H1 (cell line): ENCODE data around the gene CFAP92. TPM values are rescaled to one million over a fixed set of nuclear protein-coding genes. Genes with fewer than 3 reads are reported as not detected.
A peak's percentile ranks its signal among the peaks of the same experiment; 100 is the strongest.

Source experiments
- CTCF ChIA-PET: fragments of 300-600 bp; sonication (Branson Sonifier 250); formaldehyde crosslinking; loops from one replicate; lab custom pipeline; 2021; ENCODE audit not compliant: partially characterized antibody; lab: Charles Lee
- POLR2A ChIA-PET: fragments of 300-600 bp; sonication (Branson Sonifier 250); formaldehyde crosslinking; loops from one replicate; lab custom pipeline; 2021; ENCODE audit warnings: inconsistent platforms; ENCODE audit not compliant: partially characterized antibody; lab: Charles Lee
- DNase-seq, 2 experiments: peaks; one replicate each; pipeline versions ENCODE4 v3.0.0 to v3.0.0-alpha.2; 2010 to 2022; ENCODE audit warnings: low spot score in 2 of 2, low read depth in 1 of 2, mixed read lengths in 1 of 2
- FAIRE-seq: peaks from 2 replicates; lab custom pipeline; 2011; peaks lifted over from hg19 to GRCh38; lab: Jason Lieb, UNC
- H2AFZ ChIP-seq: 2 replicates; pipeline ENCODE4 v1.8.1; 2012; ENCODE audit warnings: low read length, inconsistent platforms
- H2AK5ac ChIP-seq: 2 replicates; pipeline ENCODE4 v1.6.1; 2013; ENCODE audit warnings: low read depth, low read length
- H2BK120ac ChIP-seq: replicated peaks from 2 replicates; pipeline ENCODE3; 2013; ENCODE audit warnings: low read depth, low read length, inconsistent platforms
- H2BK12ac ChIP-seq: 2 replicates; pipeline ENCODE4 v1.6.1; 2013; ENCODE audit warnings: low read depth, low read length
- H2BK15ac ChIP-seq: 2 replicates; pipeline ENCODE4 v1.6.1; 2013; ENCODE audit warnings: low read length
- H2BK20ac ChIP-seq: 2 replicates; pipeline ENCODE4 v1.6.1; 2013; ENCODE audit warnings: low read length
- H2BK5ac ChIP-seq: 2 replicates; pipeline ENCODE4 v1.6.1; 2013; ENCODE audit warnings: low read depth, low read length
- H3K14ac ChIP-seq: 2 replicates; pipeline ENCODE4 v1.6.1; 2013; ENCODE audit warnings: inconsistent platforms; ENCODE audit not compliant: insufficient read length
- H3K18ac ChIP-seq: 2 replicates; pipeline ENCODE4 v1.6.1; 2013; ENCODE audit warnings: low read length; ENCODE audit errors: extremely low read depth
- H3K23ac ChIP-seq: 2 replicates; pipeline ENCODE4 v1.6.1; 2013; ENCODE audit warnings: inconsistent platforms; ENCODE audit not compliant: insufficient read length
- H3K23me2 ChIP-seq: 2 replicates; pipeline ENCODE4 v1.6.1; 2013; ENCODE audit warnings: low read depth, low read length
- H3K27ac ChIP-seq: 2 replicates; pipeline ENCODE4 v1.6.1; 2011; ENCODE audit warnings: low read depth, low read length, inconsistent platforms
- H3K27me3 ChIP-seq, 4 experiments: replicated peaks in 1 of 4; 1 replicate in 1 of 4; 2 replicates in 3 of 4; pipeline versions ENCODE4 v1.6.1 to v1.8.1; 2011 to 2013; ENCODE audit warnings: low read length in 3 of 4, mild to moderate bottlenecking in 3 of 4, inconsistent platforms in 2 of 4, mixed read lengths in 2 of 4, moderate library complexity in 1 of 4; ENCODE audit not compliant: control insufficient read depth in 3 of 4, insufficient read depth in 3 of 4; ENCODE audit errors: extremely low read depth in 1 of 4
- H3K36me3 ChIP-seq, 4 experiments: 2 replicates each; pipeline versions ENCODE4 v1.6.1 to v1.8.1; 2011 to 2013; ENCODE audit warnings: mild to moderate bottlenecking in 4 of 4, low read length in 3 of 4, moderate library complexity in 2 of 4, control low read depth in 1 of 4, inconsistent platforms in 1 of 4; ENCODE audit not compliant: insufficient read depth in 4 of 4, control insufficient read depth in 2 of 4
- H3K4ac ChIP-seq: replicated peaks from 2 replicates; pipeline ENCODE3; 2013; ENCODE audit warnings: low read length, low read depth, mixed read lengths, inconsistent platforms; ENCODE audit not compliant: insufficient read length
- H3K4me1 ChIP-seq, 4 experiments: replicated peaks in 1 of 4; 1 replicate in 1 of 4; 2 replicates in 3 of 4; pipeline versions ENCODE4 v1.6.1 to v1.8.1; 2011 to 2013; ENCODE audit warnings: low read length in 3 of 4, inconsistent platforms in 2 of 4, mixed read lengths in 1 of 4; ENCODE audit not compliant: insufficient read depth in 4 of 4, control insufficient read depth in 3 of 4
- H3K4me2 ChIP-seq, 2 experiments: 2 replicates each; pipeline versions ENCODE4 v1.6.1 to v1.8.1; 2011 to 2013; ENCODE audit warnings: low read depth in 2 of 2, low read length in 2 of 2, control low read depth in 1 of 2, inconsistent platforms in 1 of 2, mild to moderate bottlenecking in 1 of 2; ENCODE audit not compliant: insufficient read depth in 1 of 2
- H3K4me3 ChIP-seq, 4 experiments: fragments of 200-600, 300-600 bp in 1 of 4; sonication (generic), shearing (Covaris generic), sonication (Bioruptor Twin) in 1 of 4; 2 replicates each; pipeline versions ENCODE4 v1.5.1 to v1.8.1; 2011 to 2016; ENCODE audit warnings: low read length in 4 of 4, low read depth in 3 of 4, control low read depth in 2 of 4, inconsistent platforms in 2 of 4, mild to moderate bottlenecking in 2 of 4, mixed read lengths in 1 of 4, moderate library complexity in 1 of 4; ENCODE audit not compliant: insufficient read depth in 2 of 4; ENCODE audit errors: extremely low read depth in 1 of 4
- H3K56ac ChIP-seq: replicated peaks from 2 replicates; pipeline ENCODE3; 2013; ENCODE audit warnings: low read depth, mild to moderate bottlenecking, mixed read lengths, low read length, inconsistent platforms; ENCODE audit not compliant: insufficient read length
- H3K79me1 ChIP-seq: 2 replicates; pipeline ENCODE4 v1.6.1; 2013; ENCODE audit warnings: low read depth, low read length, control low read depth
- H3K79me2 ChIP-seq, 2 experiments: 2 replicates each; pipeline versions ENCODE4 v1.6.1 to v1.8.1; 2012 to 2013; ENCODE audit warnings: low read length in 2 of 2, mild to moderate bottlenecking in 2 of 2, inconsistent platforms in 1 of 2; ENCODE audit not compliant: insufficient read depth in 2 of 2, control insufficient read depth in 1 of 2
- H3K9ac ChIP-seq, 4 experiments: replicated peaks in 1 of 4; 1 replicate in 1 of 4; 2 replicates in 3 of 4; pipeline versions ENCODE4 v1.6.1 to v1.8.1; 2011 to 2013; ENCODE audit warnings: low read depth in 3 of 4, low read length in 3 of 4, control low read depth in 2 of 4, mild to moderate bottlenecking in 2 of 4, moderate library complexity in 2 of 4, inconsistent platforms in 1 of 4; ENCODE audit errors: extremely low read depth in 1 of 4
- H3K9me3 ChIP-seq, 2 experiments: 2 replicates each; pipeline versions ENCODE4 v1.6.1 to v1.8.1; 2012 to 2013; ENCODE audit warnings: mild to moderate bottlenecking in 2 of 2, moderate library complexity in 2 of 2, control low read depth in 1 of 2, inconsistent platforms in 1 of 2, low read depth in 1 of 2, low read length in 1 of 2, mixed read lengths in 1 of 2; ENCODE audit not compliant: insufficient read depth in 2 of 2
- H4K20me1 ChIP-seq, 2 experiments: replicated peaks in 1 of 2; 2 replicates each; pipeline versions ENCODE3 to v1.8.1; 2011 to 2013; ENCODE audit warnings: inconsistent platforms in 2 of 2, low read length in 2 of 2, mild to moderate bottlenecking in 1 of 2; ENCODE audit not compliant: insufficient read depth in 2 of 2, control insufficient read depth in 1 of 2
- H4K5ac ChIP-seq: 2 replicates; pipeline ENCODE4 v1.6.1; 2013; ENCODE audit warnings: low read length, low read depth, mixed read lengths, inconsistent platforms; ENCODE audit not compliant: insufficient read length
- H4K8ac ChIP-seq: 2 replicates; pipeline ENCODE4 v1.8.0; 2013; ENCODE audit warnings: mild to moderate bottlenecking, moderate library complexity, low read length, inconsistent platforms; ENCODE audit not compliant: insufficient read depth; ENCODE audit errors: extremely low read depth
- H4K91ac ChIP-seq: replicated peaks from 2 replicates; pipeline ENCODE3; 2013; ENCODE audit warnings: low read length, mixed read lengths, inconsistent platforms; ENCODE audit not compliant: insufficient read length
- BACH1 ChIP-seq: IDR thresholded peaks from 2 replicates; pipeline ENCODE4 v1.6.1; 2012; ENCODE audit warnings: low read length, improper control_type of control experiment
- E2F6 ChIP-seq: IDR thresholded peaks from 2 replicates; pipeline ENCODE4 v1.6.1; 2012; ENCODE audit warnings: inconsistent platforms
- WGBS, 2 experiments: shearing (Covaris generic) in 1 of 2; methylation state at CpG; one replicate each; pipeline versions ENCODE4 v1.1.6 to v1.1.7; 2013 to 2015; ENCODE audit warnings: low lambda C conversion rate in 2 of 2, mixed read lengths in 2 of 2, inconsistent platforms in 1 of 2, low coverage in 1 of 2, missing lambda C conversion rate in 1 of 2; ENCODE audit not compliant: insufficient replicate concordance in 2 of 2, insufficient coverage in 1 of 2, insufficient read length in 1 of 2; ENCODE audit errors: extremely low coverage in 1 of 2, missing lambda C conversion rate in 1 of 2; 5-methylcytosine and 5-hydroxymethylcytosine counted together
- polyA plus RNA-seq, 7 experiments: library from polyadenylated mRNA; depleted of rRNA in 3 of 7; stranded (reverse) in 5 of 7; unstranded in 2 of 7; fragments of >200 nt in 5 of 7; fragments of 200-250 nt in 2 of 7; gene quantifications; 1 replicate in 5 of 7; 2 replicates in 1 of 7; 4 replicates in 1 of 7; pipeline versions ENCODE4 v1.2.1 to v1.2.3, GENCODE V29; 2011 to 2013; ENCODE audit warnings: missing spikeins in 2 of 7, mixed read lengths in 2 of 7
- total RNA-seq: library from RNA; stranded (reverse); fragmentation: NEBNext Ultra II Directional; extraction: Animal tissue kit (Norgen Biotek cat#: 25700); gene quantifications from 2 replicates; pipeline ENCODE4 v1.2.1, GENCODE V29; 2021
- TF ChIP-seq, protein P1 (sequence below): IDR thresholded peaks from 2 replicates; pipeline ENCODE4 v1.6.1; 2012; ENCODE audit warnings: inconsistent platforms

The CFAP92 gene
- total and polyA plus RNA-seq, 2 of the 8 experiments (the other 6 are each of a cell fraction or from before 2014, with no cell fraction given) = 0.77 to 2.0 TPM

- Histone ChIP-seq H3K27me3 (no peaks in the 10 kb centered on the region; a peak in 1 of 7 replicates), H2BK5ac (no peak overlapping the region), H3K4me3 (no peak overlapping the region), H4K20me1 (no peaks in the 10 kb centered on the region), H3K79me1 (no peaks in the 10 kb centered on the region), H3K36me3 (no peaks in the 10 kb centered on the region), H3K9me3 (no peaks in the 10 kb centered on the region), H3K56ac (no peak overlapping the region), H3K9ac (no peak overlapping the region), H2BK15ac (no peak overlapping the region), H3K23ac (no peak overlapping the region), H2BK120ac (no peak overlapping the region), H3K18ac (no peak overlapping the region), H3K4me1 (no peaks in the 10 kb centered on the region), H4K8ac (no peak overlapping the region), H3K14ac (no peak overlapping the region), H3K27ac (no peak overlapping the region), H3K23me2 (no peaks in the 10 kb centered on the region), H2BK20ac (no peak overlapping the region), H2AK5ac (no peak overlapping the region), H4K91ac (no peak overlapping the region), H2AFZ (no peak overlapping the region), H2BK12ac (no peak overlapping the region), H4K5ac (no peak overlapping the region), H3K79me2 (no peaks in the 10 kb centered on the region), H3K4me2 (no peak overlapping the region), H3K4ac (no peak overlapping the region)
- POLR2A ChIA-PET = no interaction called here
- CTCF ChIA-PET = interaction anchor here (0.8 to 1.0 kb wide), 2 partner anchors 88 to 230 kb away, joined by 3 read pairs; no protein-coding TSS in a partner anchor
- DNase-seq (no peak), FAIRE-seq (no peak)
- TF ChIP-seq E2F6 = 0 out of 2 replicates have a peak, but pooled peaks have one; percentile 23
- TF ChIP-seq, protein P1, sequence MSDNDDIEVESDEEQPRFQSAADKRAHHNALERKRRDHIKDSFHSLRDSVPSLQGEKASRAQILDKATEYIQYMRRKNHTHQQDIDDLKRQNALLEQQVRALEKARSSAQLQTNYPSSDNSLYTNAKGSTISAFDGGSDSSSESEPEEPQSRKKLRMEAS = 0 out of 2 replicates have a peak, but pooled peaks have one; percentile 20
- TF ChIP-seq BACH1 = no peak
- WGBS, 2 experiments = 89% methylated on average over 7 of the region's 9 CpGs; no CpG with 5 or more reads in 1 of the 2 experiments
These were observed 28.6 kb downstream of the CFAP92 start for GRCh38 chr3:128965280-128965679.
